NCI-H2107 treated with DMSO at 0.1 percent for 48 hours (cell line): ENCODE data around the gene NAXD.

ENCODE experiments used
- DNase-seq: peaks from one replicate; lab custom pipeline; 2025; ENCODE audit not compliant: unreplicated experiment; lab: John Stamatoyannopoulos, UW

NAXD gene

DNA sequence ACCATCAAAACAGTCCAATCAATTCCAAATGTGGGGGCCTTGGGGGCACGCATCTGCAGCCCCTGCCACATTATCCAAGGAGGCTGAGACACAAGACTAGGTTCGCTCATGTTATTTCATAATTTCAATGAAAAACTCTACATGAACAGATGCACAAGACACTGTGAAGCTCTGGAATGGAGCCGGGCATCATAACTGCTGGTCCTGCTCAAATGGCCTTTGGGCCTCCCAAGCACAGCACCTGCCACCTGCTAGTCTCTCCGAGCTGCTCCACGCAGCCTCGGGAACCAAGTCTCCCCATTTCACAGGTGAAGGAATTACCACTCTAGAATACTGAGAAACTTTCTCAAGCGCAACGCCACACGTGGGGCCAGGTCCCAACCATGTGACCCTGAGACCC, 73.7 kb downstream of the NAXD start:
- DNase-seq = no peak
